Endodermal cell (in vitro differentiated cells): Measurements from ENCODE around the gene ATP11B. TPM values are rescaled to one million over a fixed set of nuclear protein-coding genes. Genes with fewer than 3 reads are reported as not detected.

Source experiments
- DNase-seq: peaks from one replicate; pipeline ENCODE4 v3.0.0-alpha.2; 2017
- H3K27ac ChIP-seq: 2 replicates; pipeline ENCODE4 v1.5.1; 2013; ENCODE audit warnings: mild to moderate bottlenecking, low read depth, low read length, moderate library complexity
- H3K27me3 ChIP-seq: 2 replicates; pipeline ENCODE4 v1.6.1; 2013; ENCODE audit warnings: mild to moderate bottlenecking, low read length, moderate library complexity; ENCODE audit not compliant: insufficient read depth, control insufficient read depth, poor library complexity, severe bottlenecking
- H3K36me3 ChIP-seq: 2 replicates; pipeline ENCODE4 v1.7.0; 2013; ENCODE audit warnings: mild to moderate bottlenecking, low read length, moderate library complexity; ENCODE audit not compliant: control insufficient read depth, insufficient read depth
- H3K4me1 ChIP-seq: one replicate; pipeline ENCODE4 v1.7.0; 2013; ENCODE audit warnings: low read length; ENCODE audit not compliant: control insufficient read depth, insufficient read depth
- H3K4me3 ChIP-seq: 2 replicates; pipeline ENCODE4 v1.5.1; 2013; ENCODE audit warnings: mild to moderate bottlenecking, low read length, moderate library complexity
- H3K9ac ChIP-seq: 2 replicates; pipeline ENCODE4 v1.6.1; 2013; ENCODE audit warnings: mild to moderate bottlenecking, low read length, moderate library complexity; ENCODE audit not compliant: poor library complexity, severe bottlenecking; ENCODE audit errors: extremely low read depth
- H3K9me3 ChIP-seq: 2 replicates; pipeline ENCODE4 v1.6.1; 2013; ENCODE audit warnings: mild to moderate bottlenecking, low read length, moderate library complexity; ENCODE audit not compliant: control insufficient read depth
- H3K27ac Mint-ChIP-seq: 2 replicates; pipeline ENCODE4 v1.8.0; 2020; ENCODE audit warnings: mixed read lengths
- H3K27me3 Mint-ChIP-seq: 2 replicates; pipeline ENCODE4 v1.8.0; 2021; ENCODE audit warnings: mild to moderate bottlenecking, mixed read lengths; ENCODE audit not compliant: insufficient read depth
- H3K36me3 Mint-ChIP-seq: 2 replicates; pipeline ENCODE4 v1.8.0; 2020; ENCODE audit warnings: low read depth, mixed read lengths
- H3K4me1 Mint-ChIP-seq: 2 replicates; pipeline ENCODE4 v1.8.0; 2020; ENCODE audit warnings: mixed read lengths
- H3K4me3 Mint-ChIP-seq: 2 replicates; pipeline ENCODE4 v1.8.0; 2020; ENCODE audit warnings: mild to moderate bottlenecking, moderate library complexity, mixed read lengths
- H3K9me3 Mint-ChIP-seq: 2 replicates; pipeline ENCODE4 v1.8.0; 2020; ENCODE audit warnings: mild to moderate bottlenecking, mixed read lengths
- WGBS, 2 experiments: methylation state at CpG; one replicate each; pipeline versions ENCODE4 v1.1.5 to v1.1.7; 2013; ENCODE audit warnings: missing lambda C conversion rate in 2 of 2, mixed read lengths in 1 of 2; ENCODE audit not compliant: insufficient coverage in 1 of 2, insufficient read length in 1 of 2; 5-methylcytosine and 5-hydroxymethylcytosine counted together
- total RNA-seq, 2 donors: library from RNA; stranded (reverse); fragmentation: NEBNext Ultra II Directional in 1 of 2; extraction: Animal tissue kit (Norgen Biotek cat#: 25700) in 1 of 2; gene quantifications; 2 replicates in 1 of 2; 3 replicates in 1 of 2; pipeline ENCODE4 v1.2.1, GENCODE V29; 2021
- TF ChIP-seq, protein P1 (sequence below): fragments of 200-600 bp; sonication (generic); conservative IDR thresholded peaks from 2 replicates; pipeline ENCODE4 v1.5.0; 2021; ENCODE audit warnings: antibody characterized with exemption, mild to moderate bottlenecking

ATP11B gene
- total RNA-seq, 2 donors from 2014 or later, result 23.6 to 27.8 TPM

DNA sequence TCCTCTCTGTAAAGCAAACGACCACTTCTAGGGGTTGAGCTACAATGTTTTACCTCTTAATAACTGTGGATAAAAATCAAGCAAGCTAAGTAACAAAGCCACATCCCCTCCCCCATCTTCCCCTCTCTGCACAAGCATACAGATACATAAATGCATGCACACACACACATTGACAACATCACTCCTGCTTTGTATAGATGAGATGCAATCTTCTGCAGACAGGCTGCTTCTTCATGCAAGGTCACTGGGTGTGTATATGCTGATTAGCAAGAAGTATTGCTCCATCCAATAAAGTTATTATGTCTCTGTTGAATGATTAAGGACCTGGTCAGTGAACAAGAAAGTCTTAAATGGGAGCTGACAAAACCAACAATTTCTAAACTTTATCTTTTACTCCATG is 8.8 kb upstream of the ATP11B start:
- H3K36me3 Mint-ChIP-seq, result no peaks in the 10 kb centered on the region
- no peak overlapping the region for H3K27ac Mint-ChIP-seq
- peaks cover 15% of the 10 kb centered on the region for H3K27me3 Mint-ChIP-seq
- Histone ChIP-seq H3K36me3 (no peaks in the 10 kb centered on the region), H3K4me1 (no peaks in the 10 kb centered on the region), H3K27me3 (peaks cover 8% of the 10 kb centered on the region), H3K9me3 (no peaks in the 10 kb centered on the region), H3K27ac (no peak overlapping the region), H3K4me3 (no peak overlapping the region), H3K9ac (no peak overlapping the region)
- TF ChIP-seq, protein P1, sequence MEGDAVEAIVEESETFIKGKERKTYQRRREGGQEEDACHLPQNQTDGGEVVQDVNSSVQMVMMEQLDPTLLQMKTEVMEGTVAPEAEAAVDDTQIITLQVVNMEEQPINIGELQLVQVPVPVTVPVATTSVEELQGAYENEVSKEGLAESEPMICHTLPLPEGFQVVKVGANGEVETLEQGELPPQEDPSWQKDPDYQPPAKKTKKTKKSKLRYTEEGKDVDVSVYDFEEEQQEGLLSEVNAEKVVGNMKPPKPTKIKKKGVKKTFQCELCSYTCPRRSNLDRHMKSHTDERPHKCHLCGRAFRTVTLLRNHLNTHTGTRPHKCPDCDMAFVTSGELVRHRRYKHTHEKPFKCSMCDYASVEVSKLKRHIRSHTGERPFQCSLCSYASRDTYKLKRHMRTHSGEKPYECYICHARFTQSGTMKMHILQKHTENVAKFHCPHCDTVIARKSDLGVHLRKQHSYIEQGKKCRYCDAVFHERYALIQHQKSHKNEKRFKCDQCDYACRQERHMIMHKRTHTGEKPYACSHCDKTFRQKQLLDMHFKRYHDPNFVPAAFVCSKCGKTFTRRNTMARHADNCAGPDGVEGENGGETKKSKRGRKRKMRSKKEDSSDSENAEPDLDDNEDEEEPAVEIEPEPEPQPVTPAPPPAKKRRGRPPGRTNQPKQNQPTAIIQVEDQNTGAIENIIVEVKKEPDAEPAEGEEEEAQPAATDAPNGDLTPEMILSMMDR, result no peak
- H3K4me1 Mint-ChIP-seq, result no peaks in the 10 kb centered on the region
- no peak for DNase-seq
- 69% methylated on average over 1 of the region's 1 CpG; no CpG with 5 or more reads in 1 of the 2 experiments for WGBS, 2 experiments
- H3K9me3 Mint-ChIP-seq, result no peaks in the 10 kb centered on the region
- H3K4me3 Mint-ChIP-seq, result no peak overlapping the region

- no peak overlapping the region for H3K4me3 ChIP-seq
- Mint-ChIP-seq H3K27ac (no peak overlapping the region), H3K4me3 (no peak overlapping the region), H3K9me3 (no peaks in the 10 kb centered on the region), H3K4me1 (no peaks in the 10 kb centered on the region), H3K27me3 (peaks cover 12% of the 10 kb centered on the region), H3K36me3 (no peaks in the 10 kb centered on the region)
- no peak overlapping the region for H3K9ac ChIP-seq
- TF ChIP-seq, protein P1, result no peak
- H3K27ac ChIP-seq, result no peak overlapping the region
- DNase-seq, result no peak
- peaks cover 14% of the 10 kb centered on the region for H3K27me3 ChIP-seq
- H3K9me3 ChIP-seq, result no peaks in the 10 kb centered on the region
- no peaks in the 10 kb centered on the region for H3K36me3 ChIP-seq
- no peaks in the 10 kb centered on the region for H3K4me1 ChIP-seq
- 90% methylated on average over 3 of the region's 3 CpGs for WGBS, 2 experiments
Observed at GRCh38 chr3:182785142-182785541, 8.2 kb upstream of the ATP11B start.

DNA sequence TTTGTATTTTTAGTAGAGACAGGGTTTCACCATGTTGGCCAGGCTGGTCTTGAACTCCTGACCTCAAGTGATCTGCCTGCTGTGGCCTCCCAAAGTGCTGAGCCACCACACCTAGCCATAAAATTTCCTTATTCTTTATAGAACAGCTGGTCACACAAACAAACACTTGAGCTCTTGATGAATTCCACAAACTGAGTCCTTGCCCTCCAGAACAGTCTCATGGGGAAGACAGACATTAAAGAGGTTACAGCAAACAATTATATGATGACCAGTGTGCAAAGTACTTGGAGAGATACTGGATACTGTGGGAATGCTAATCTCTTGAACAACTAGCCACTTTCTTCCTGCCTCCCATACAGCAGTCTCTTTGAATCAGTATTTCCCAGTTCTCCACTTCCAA is 7.5 kb upstream of the ATP11B start:
- TF ChIP-seq, protein P1, result no peak
- no peaks in the 10 kb centered on the region for H3K4me1 ChIP-seq
- no peaks in the 10 kb centered on the region for H3K4me1 Mint-ChIP-seq
- no peak overlapping the region for H3K27ac Mint-ChIP-seq
- H3K27me3 ChIP-seq, result peaks cover 20% of the 10 kb centered on the region
- no peak overlapping the region for H3K27ac ChIP-seq
- no peaks in the 10 kb centered on the region for H3K9me3 ChIP-seq
- DNase-seq, result no peak
- no peak overlapping the region for H3K4me3 Mint-ChIP-seq
- H3K36me3 Mint-ChIP-seq, result no peaks in the 10 kb centered on the region
- no peaks in the 10 kb centered on the region for H3K9me3 Mint-ChIP-seq
- H3K4me3 ChIP-seq, result no peak overlapping the region
- peaks cover 12% of the 10 kb centered on the region for H3K27me3 Mint-ChIP-seq
- no peaks in the 10 kb centered on the region for H3K36me3 ChIP-seq
- H3K9ac ChIP-seq, result no peak overlapping the region
